LNCAP (cell line): ENCODE results near the gene UBASH3B.

Experiments used
- CTCF ChIP-seq: fragments of 450-650 bp; IDR thresholded peaks from 2 replicates; pipeline ENCODE4 v1.5.1; 2017; ENCODE audit warnings: mild to moderate bottlenecking

UBASH3B gene

GRCh38 chr11:122850076-122850631, 194.6 kb downstream of the UBASH3B start:
- no peak for TF ChIP-seq CTCF

GRCh38 chr11:122851366-122851966, 195.9 kb downstream of the UBASH3B start:
- no peak for TF ChIP-seq CTCF

- TF ChIP-seq CTCF, result no peak
These were observed 196.7 kb downstream of the UBASH3B start for GRCh38 chr11:122852074-122852795.

DNA sequence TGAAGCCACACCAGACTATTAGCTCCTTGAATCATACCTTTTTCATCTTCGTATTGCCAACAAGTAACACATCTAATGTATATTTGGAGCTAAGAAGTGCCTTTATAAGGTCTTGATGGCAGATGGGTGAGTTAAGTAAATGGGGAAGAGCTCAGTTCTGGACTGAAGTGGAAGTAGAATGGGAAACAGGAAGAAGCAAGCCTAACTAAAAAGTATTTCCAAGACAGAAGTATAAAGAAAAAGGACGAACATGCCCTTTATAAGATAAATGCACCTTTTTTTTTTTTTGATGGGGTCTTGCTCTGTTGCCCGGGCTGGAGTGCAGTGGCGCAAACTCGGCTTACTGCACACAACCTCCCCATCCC, 197.3 kb downstream of the UBASH3B start:
- no peak for TF ChIP-seq CTCF

- no peak for TF ChIP-seq CTCF
These were observed 197.7 kb downstream of the UBASH3B start for GRCh38 chr11:122853261-122853660.

DNA sequence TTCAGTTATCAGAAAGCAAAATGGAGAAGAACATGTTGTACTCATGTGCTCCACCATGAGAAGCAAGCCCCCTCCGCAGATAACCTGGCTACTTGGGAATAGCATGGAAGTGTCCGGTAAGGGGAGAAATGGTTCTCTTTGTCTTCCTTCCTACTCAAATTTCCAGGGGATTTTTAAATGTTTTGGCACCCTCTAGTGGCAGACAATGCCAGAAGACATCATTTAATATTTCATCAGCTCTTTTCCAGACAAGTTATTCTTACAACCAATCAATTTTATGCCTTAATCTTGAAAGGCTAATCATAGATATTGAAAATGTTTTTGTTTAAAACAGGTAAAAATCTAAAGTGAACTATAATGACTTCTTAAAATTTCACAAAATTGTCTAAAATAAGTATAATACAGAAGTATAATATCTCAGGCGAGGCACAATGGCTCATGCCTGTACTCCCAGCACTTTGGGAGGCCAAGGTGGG, 198.5 kb downstream of the UBASH3B start:
- TF ChIP-seq CTCF, result peak; percentile 78

GRCh38 chr11:122861631-122862030, 206.1 kb downstream of the UBASH3B start:
- TF ChIP-seq CTCF, result no peak
